ENCODE data around the gene UBE2J2.

- TF ChIP-seq, protein P1, sequence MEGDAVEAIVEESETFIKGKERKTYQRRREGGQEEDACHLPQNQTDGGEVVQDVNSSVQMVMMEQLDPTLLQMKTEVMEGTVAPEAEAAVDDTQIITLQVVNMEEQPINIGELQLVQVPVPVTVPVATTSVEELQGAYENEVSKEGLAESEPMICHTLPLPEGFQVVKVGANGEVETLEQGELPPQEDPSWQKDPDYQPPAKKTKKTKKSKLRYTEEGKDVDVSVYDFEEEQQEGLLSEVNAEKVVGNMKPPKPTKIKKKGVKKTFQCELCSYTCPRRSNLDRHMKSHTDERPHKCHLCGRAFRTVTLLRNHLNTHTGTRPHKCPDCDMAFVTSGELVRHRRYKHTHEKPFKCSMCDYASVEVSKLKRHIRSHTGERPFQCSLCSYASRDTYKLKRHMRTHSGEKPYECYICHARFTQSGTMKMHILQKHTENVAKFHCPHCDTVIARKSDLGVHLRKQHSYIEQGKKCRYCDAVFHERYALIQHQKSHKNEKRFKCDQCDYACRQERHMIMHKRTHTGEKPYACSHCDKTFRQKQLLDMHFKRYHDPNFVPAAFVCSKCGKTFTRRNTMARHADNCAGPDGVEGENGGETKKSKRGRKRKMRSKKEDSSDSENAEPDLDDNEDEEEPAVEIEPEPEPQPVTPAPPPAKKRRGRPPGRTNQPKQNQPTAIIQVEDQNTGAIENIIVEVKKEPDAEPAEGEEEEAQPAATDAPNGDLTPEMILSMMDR (IDR thresholded peaks at IDR 0.05) = no peak
- TF ChIP-seq POLR2A (IDR thresholded peaks at IDR 0.05) = no peak
Measured at GRCh38 chr1:1296070-1297061, 22.7 kb upstream of the UBE2J2 start.
